GM12878 (cell line): Measurements from ENCODE around the gene SLC38A8. TPM values are rescaled to one million over a fixed set of nuclear protein-coding genes. Genes with fewer than 3 reads are reported as not detected.

Experiments
- ATAC-seq: fragments of 200-7000 bp; cut with Tn5 transposase; 3 replicates; pipeline ENCODE4 v1.9.1; 2020; ENCODE audit warnings: mild to moderate bottlenecking, moderate library complexity
- BruUV-seq: library from RNA; stranded (reverse); fragments of 400-500 nt; replicated peaks from 2 replicates; lab custom pipeline; 2021; lab: Mats Ljungman, UMichigan
- CTCF ChIA-PET: fragments of 300-600 bp; sonication (Branson Sonifier 250); formaldehyde crosslinking; extraction: SDS; loops from one replicate; lab custom pipeline; 2021; ENCODE audit warnings: inconsistent platforms; lab: Yijun Ruan, JAX
- POLR2A ChIA-PET: fragments of 350-600 bp; formaldehyde crosslinking; extraction: SDS; loops from one replicate; lab custom pipeline; 2021; ENCODE audit warnings: inconsistent platforms; lab: Charles Lee
- RAD21 ChIA-PET: fragments of 300-600 bp; sonication (Branson Sonifier 250); formaldehyde crosslinking; loops from one replicate; lab custom pipeline; 2023; ENCODE audit warnings: antibody characterized with exemption; ENCODE audit not compliant: unreplicated experiment; lab: Charles Lee
- SMC1A ChIA-PET: fragments of 300-600 bp; sonication (Branson Sonifier 250); formaldehyde crosslinking; loops from one replicate; lab custom pipeline; 2023; ENCODE audit not compliant: unreplicated experiment, uncharacterized antibody; lab: Charles Lee
- DNase-seq: peaks from one replicate; pipeline ENCODE4 v3.0.0-alpha.2; 2011; ENCODE audit warnings: low read depth, low spot score
- FAIRE-seq: peaks from 3 replicates; lab custom pipeline; 2011; peaks lifted over from hg19 to GRCh38; lab: Jason Lieb, UNC
- H2AFZ ChIP-seq: 2 replicates; pipeline ENCODE4 v1.6.0; 2011; ENCODE audit warnings: low read depth, low read length, control low read depth; ENCODE audit not compliant: control insufficient read depth
- H3K27ac ChIP-seq: 2 replicates; pipeline ENCODE4 v1.5.1; 2011; ENCODE audit warnings: control low read depth; ENCODE audit not compliant: control insufficient read depth, insufficient read depth
- H3K27me3 ChIP-seq, 2 experiments: replicated peaks in 1 of 2; 2 replicates each; pipeline versions ENCODE4 v1.6.0 to v1.6.1; 2011; ENCODE audit warnings: low read length in 1 of 2; ENCODE audit not compliant: control insufficient read depth in 2 of 2, insufficient read depth in 2 of 2
- H3K36me3 ChIP-seq, 2 experiments: 2 replicates each; pipeline ENCODE4 v1.5.1; 2011; ENCODE audit warnings: low read length in 1 of 2; ENCODE audit not compliant: control insufficient read depth in 2 of 2, insufficient read depth in 2 of 2
- H3K4me1 ChIP-seq: 2 replicates; pipeline ENCODE4 v1.6.1; 2011; ENCODE audit warnings: mild to moderate bottlenecking, low read length, moderate library complexity, mixed read lengths; ENCODE audit not compliant: control insufficient read depth, insufficient read depth
- H3K4me2 ChIP-seq: 2 replicates; pipeline ENCODE4 v1.6.0; 2011; ENCODE audit warnings: control low read depth; ENCODE audit not compliant: control insufficient read depth, insufficient read depth
- H3K4me3 ChIP-seq: fragments of 200-600 bp; sonication (generic); 2 replicates; pipeline ENCODE4 v1.5.1; 2016
- H3K79me2 ChIP-seq: 2 replicates; pipeline ENCODE4 v1.6.0; 2011; ENCODE audit warnings: low read length; ENCODE audit not compliant: control insufficient read depth, insufficient read depth
- H3K9ac ChIP-seq: 2 replicates; pipeline ENCODE4 v1.8.0; 2011; ENCODE audit warnings: low read length, control low read depth, mixed read lengths; ENCODE audit not compliant: control insufficient read depth, insufficient read depth
- H3K9me3 ChIP-seq: replicated peaks from 3 replicates; pipeline ENCODE4 v1.5.1; 2011; ENCODE audit warnings: mild to moderate bottlenecking, low read length; ENCODE audit not compliant: control insufficient read depth, insufficient read depth
- H4K20me1 ChIP-seq: 2 replicates; pipeline ENCODE4 v1.6.0; 2011; ENCODE audit not compliant: control insufficient read depth, insufficient read depth
- BCLAF1 ChIP-seq: fragments of 450-650 bp; IDR thresholded peaks from 2 replicates; pipeline ENCODE4 v1.6.1; 2017; ENCODE audit warnings: antibody characterized with exemption, mild to moderate bottlenecking, moderate library complexity
- BMI1 ChIP-seq: fragments of 450-650 bp; IDR thresholded peaks from 2 replicates; pipeline ENCODE4 v1.6.1; 2016; ENCODE audit warnings: mild to moderate bottlenecking, moderate library complexity, borderline replicate concordance
- CREM ChIP-seq: IDR thresholded peaks from 2 replicates; pipeline ENCODE4 v1.6.1; 2014; ENCODE audit warnings: antibody characterized with exemption, low read depth
- EP300 ChIP-seq, 2 experiments: fragments of 150-350 bp in 1 of 2; IDR thresholded peaks; 2 replicates each; pipeline ENCODE4 v1.6.1; 2011 to 2012; ENCODE audit warnings: low read depth in 2 of 2, low read length in 2 of 2, borderline replicate concordance in 1 of 2, improper control_type of control experiment in 1 of 2, inconsistent platforms in 1 of 2; ENCODE audit not compliant: control insufficient read depth in 1 of 2
- ESRRA ChIP-seq: IDR thresholded peaks from 2 replicates; pipeline ENCODE4 v1.6.1; 2012; ENCODE audit warnings: mild to moderate bottlenecking, low read length, improper control_type of control experiment
- HDAC6 ChIP-seq: fragments of 200-600 bp; sonication (generic); IDR thresholded peaks from one replicate; pipeline ENCODE4 v1.8.0; 2017; ENCODE audit warnings: antibody characterized with exemption; ENCODE audit not compliant: unreplicated experiment
- JUND ChIP-seq: IDR thresholded peaks from 2 replicates; pipeline ENCODE4 v1.6.1; 2012; ENCODE audit warnings: low read depth, mild to moderate bottlenecking, low read length, improper control_type of control experiment, moderate library complexity
- MLLT1 ChIP-seq: fragments of 450-650 bp; IDR thresholded peaks from 2 replicates; pipeline ENCODE4 v1.6.1; 2016; ENCODE audit warnings: mild to moderate bottlenecking
- MTA2 ChIP-seq: fragments of 450-650 bp; IDR thresholded peaks from 2 replicates; pipeline ENCODE4 v1.6.1; 2016; ENCODE audit warnings: low read depth, mild to moderate bottlenecking, moderate library complexity
- NRF1 ChIP-seq: conservative IDR thresholded peaks from 2 replicates; pipeline ENCODE4 v1.6.1; 2011; ENCODE audit warnings: mild to moderate bottlenecking, low read depth, low read length, improper control_type of control experiment
- RCOR1 ChIP-seq: conservative IDR thresholded peaks from 2 replicates; pipeline ENCODE4 v1.6.1; 2012; ENCODE audit warnings: low read depth, low read length, improper control_type of control experiment
- SMAD1 ChIP-seq: fragments of 450-650 bp; IDR thresholded peaks from 2 replicates; pipeline ENCODE4 v1.6.1; 2018; ENCODE audit warnings: mild to moderate bottlenecking, low read depth; ENCODE audit not compliant: partially characterized antibody
- SMAD5 ChIP-seq: IDR thresholded peaks from 2 replicates; pipeline ENCODE4 v1.6.1; 2016; ENCODE audit warnings: antibody characterized with exemption, low read depth
- SUZ12 ChIP-seq: fragments of 200-600 bp; sonication (generic); IDR thresholded peaks from one replicate; pipeline ENCODE4 v1.6.1; 2018; ENCODE audit warnings: antibody characterized with exemption, mild to moderate bottlenecking; ENCODE audit not compliant: unreplicated experiment
- WRNIP1 ChIP-seq: IDR thresholded peaks from 2 replicates; pipeline ENCODE4 v1.6.1; 2011; ENCODE audit warnings: low read depth, low read length, improper control_type of control experiment, borderline replicate concordance
- ZBTB11 ChIP-seq: fragments of 450-650 bp; formaldehyde crosslinking; IDR thresholded peaks from 2 replicates; pipeline ENCODE4 v1.5.0; 2022; ENCODE audit warnings: mild to moderate bottlenecking, missing genetic modification characterization
- WGBS: methylation state at CpG from one replicate; pipeline ENCODE4 v1.1.6; 2016; ENCODE audit warnings: low lambda C conversion rate; ENCODE audit not compliant: insufficient replicate concordance, insufficient coverage; ENCODE audit errors: missing lambda C conversion rate; 5-methylcytosine and 5-hydroxymethylcytosine counted together
- in situ Hi-C: fragments of 300-500 bp; cut with MboI; formaldehyde crosslinking; loops from 9 replicates; pipeline ENCODE4 v1.14.3; 2018; ENCODE audit warnings: mixed read lengths
- intact Hi-C: fragments of 100-400 bp; cut with micrococcal nuclease; formaldehyde crosslinking; loops from one replicate; pipeline ENCODE4 v1.14.2; 2022; ENCODE audit not compliant: unreplicated experiment
- polyA plus RNA-seq, 11 experiments: library from polyadenylated mRNA; depleted of rRNA in 4 of 11; unstranded in 6 of 11; stranded (reverse) in 5 of 11; fragments of >200 nt; fragmentation: Nextera tagmentation in 4 of 11; fragmentation: Illumina TruSeq in 1 of 11; extraction: Ambion mirVana in 4 of 11; extraction: Trizol in 1 of 11; gene quantifications; 1 replicate in 1 of 11; 2 replicates in 10 of 11; pipeline versions ENCODE4 v1.2.1 to v1.2.3, GENCODE V29; 2011 to 2016; ENCODE audit warnings: inconsistent platforms in 2 of 11, missing spikeins in 2 of 11, low read depth in 1 of 11
- total RNA-seq, 4 experiments: library from RNA; depleted of rRNA in 3 of 4; stranded (reverse); fragments of >200 nt in 3 of 4; fragmentation: Illumina TruSeq in 1 of 4; extraction: Trizol in 1 of 4; gene quantifications; 2 replicates each; pipeline versions ENCODE4 v1.2.1 to v1.2.3, GENCODE V29; 2013 to 2021

Gene SLC38A8
- total and polyA plus RNA-seq, 10 of the 15 experiments (the other 5 are each of a cell fraction or from before 2014, with no cell fraction given), result not detected

GRCh38 chr16:84040226-84040822 is 2.3 kb downstream of the SLC38A8 start:
- no peak for FAIRE-seq

More at GRCh38 chr16:84040226-84040822, 2.3 kb downstream of the SLC38A8 start:
- in situ Hi-C loops (no loop called here), intact Hi-C loops (no loop called here)
- Histone ChIP-seq H3K4me3 (no peak overlapping the region), H3K9ac (no peak overlapping the region), H3K4me1 (no peaks in the 10 kb centered on the region), H3K27ac (no peak overlapping the region), H4K20me1 (no peaks in the 10 kb centered on the region), H3K9me3 (no peaks in the 10 kb centered on the region), H3K27me3 (no peaks in the 10 kb centered on the region; a peak in 4 of 4 replicates), H3K36me3 (no peaks in the 10 kb centered on the region), H3K79me2 (no peaks in the 10 kb centered on the region), H3K4me2 (no peak overlapping the region), H2AFZ (no peak overlapping the region)
- 24% methylated on average over 14 of the region's 14 CpGs for WGBS
- no peak for TF ChIP-seq HDAC6
- no peak for TF ChIP-seq BCLAF1
- TF ChIP-seq SMAD5, result no peak
- TF ChIP-seq WRNIP1, result no peak
- no peak for TF ChIP-seq ZBTB11 (CRISPR knock-in tag)
- TF ChIP-seq MTA2, result no peak
- no peak for TF ChIP-seq ESRRA
- TF ChIP-seq MLLT1, result no peak
- TF ChIP-seq SUZ12, result no peak
- TF ChIP-seq JUND, result no peak
- no peak for TF ChIP-seq RCOR1
- no peak for TF ChIP-seq SMAD1
- TF ChIP-seq CREM, result no peak
- no peak for TF ChIP-seq NRF1
- no peak for TF ChIP-seq EP300 (IDR thresholded peaks at IDR 0.05; ENCODE audit: borderline replicate concordance in 1 of 2, control insufficient read depth in 1 of 2, low read depth in 2 of 2, low read length in 2 of 2)
- no peak for TF ChIP-seq BMI1
- ChIA-PET RAD21 (no interaction called here), SMC1A (no interaction called here), POLR2A (interaction anchor here (0.6 kb wide), 1 partner anchor 912 kb away, joined by 5 read pairs; no protein-coding TSS in a partner anchor), CTCF (interaction anchor here (1.2 kb wide), 1 partner anchor 25 kb away, joined by 3 read pairs; no protein-coding TSS in a partner anchor)
- no TSS peak for BruUV-seq
- no peak for ATAC-seq
- DNase-seq, result no peak
